ENCODE results near the gene HIF1AN. TPM values are rescaled to one million over a fixed set of nuclear protein-coding genes. Genes with fewer than 3 reads are reported as not detected.

HIF1AN gene
- total RNA-seq, 2 donors from 2014 or later: 7.3 to 9.9 TPM

GRCh38 chr10:100586959-100587358, 51.2 kb downstream of the HIF1AN start:
- DNase-seq (no peak), ATAC-seq (no peak)
- intact Hi-C loops (cut with DNase I): no loop called here
- Histone ChIP-seq H3K9me3 (no peaks in the 10 kb centered on the region), H3K36me3 (replicated peaks in 1 of 2; ENCODE audit: insufficient read depth in 1 of 2, low read depth in 2 of 2) (no peaks in the 10 kb centered on the region), H3K4me1 (no peaks in the 10 kb centered on the region), H3K27me3 (no peaks in the 10 kb centered on the region), H3K27ac (no peak overlapping the region), H3K4me3 (no peak overlapping the region)
- WGBS, 2 donors: 26 to 43% methylated on average over 1 of the region's 1 CpG
- TF ChIP-seq, protein P1, sequence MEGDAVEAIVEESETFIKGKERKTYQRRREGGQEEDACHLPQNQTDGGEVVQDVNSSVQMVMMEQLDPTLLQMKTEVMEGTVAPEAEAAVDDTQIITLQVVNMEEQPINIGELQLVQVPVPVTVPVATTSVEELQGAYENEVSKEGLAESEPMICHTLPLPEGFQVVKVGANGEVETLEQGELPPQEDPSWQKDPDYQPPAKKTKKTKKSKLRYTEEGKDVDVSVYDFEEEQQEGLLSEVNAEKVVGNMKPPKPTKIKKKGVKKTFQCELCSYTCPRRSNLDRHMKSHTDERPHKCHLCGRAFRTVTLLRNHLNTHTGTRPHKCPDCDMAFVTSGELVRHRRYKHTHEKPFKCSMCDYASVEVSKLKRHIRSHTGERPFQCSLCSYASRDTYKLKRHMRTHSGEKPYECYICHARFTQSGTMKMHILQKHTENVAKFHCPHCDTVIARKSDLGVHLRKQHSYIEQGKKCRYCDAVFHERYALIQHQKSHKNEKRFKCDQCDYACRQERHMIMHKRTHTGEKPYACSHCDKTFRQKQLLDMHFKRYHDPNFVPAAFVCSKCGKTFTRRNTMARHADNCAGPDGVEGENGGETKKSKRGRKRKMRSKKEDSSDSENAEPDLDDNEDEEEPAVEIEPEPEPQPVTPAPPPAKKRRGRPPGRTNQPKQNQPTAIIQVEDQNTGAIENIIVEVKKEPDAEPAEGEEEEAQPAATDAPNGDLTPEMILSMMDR (IDR thresholded peaks at IDR 0.05): no peak
- no peak for TF ChIP-seq POLR2A (IDR thresholded peaks at IDR 0.05)

GRCh38 chr10:100598166-100598565, 62.4 kb downstream of the HIF1AN start:
- no peak for DNase-seq
- TF ChIP-seq, protein P1 (IDR thresholded peaks at IDR 0.05): no peak
- no peak for TF ChIP-seq POLR2A (IDR thresholded peaks at IDR 0.05)
- intact Hi-C loops (cut with DNase I): no loop called here

GRCh38 chr10:100600218-100600617, 64.5 kb downstream of the HIF1AN start:
- ATAC-seq: no peak
- TF ChIP-seq, protein P1 (IDR thresholded peaks at IDR 0.05): no peak
- TF ChIP-seq POLR2A (IDR thresholded peaks at IDR 0.05): no peak
- no peaks in the 10 kb centered on the region for H3K27me3 ChIP-seq

More at GRCh38 chr10:100598166-100598565, 62.4 kb downstream of the HIF1AN start:
- no peaks in the 10 kb centered on the region for H3K36me3 ChIP-seq (replicated peaks in 1 of 2; ENCODE audit: insufficient read depth in 1 of 2, low read depth in 2 of 2)
- H3K27me3 ChIP-seq: no peaks in the 10 kb centered on the region
- H3K27ac ChIP-seq: no peak overlapping the region
- H3K9me3 ChIP-seq: no peaks in the 10 kb centered on the region
- no peaks in the 10 kb centered on the region for H3K4me1 ChIP-seq
- H3K4me3 ChIP-seq: no peak overlapping the region
- ATAC-seq: no peak

DNA sequence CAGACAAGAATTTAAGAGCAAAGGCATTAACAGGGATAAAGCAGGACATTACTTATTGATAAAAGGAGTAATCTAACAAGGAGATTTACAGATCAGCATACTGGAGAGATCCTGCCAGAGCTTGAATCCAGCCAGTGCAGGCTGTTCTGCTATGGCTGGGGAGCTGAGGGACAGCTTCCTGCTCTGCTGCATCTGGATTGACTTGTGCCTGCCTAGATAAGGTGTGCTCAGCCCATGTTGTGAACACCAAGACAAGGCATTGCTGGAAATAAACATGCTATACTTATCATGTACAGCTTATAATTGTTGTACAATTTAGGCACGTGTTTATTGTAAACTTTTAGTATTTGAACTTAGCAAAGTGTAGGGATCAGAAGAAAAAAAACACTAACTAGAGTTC, 71.7 kb downstream of the HIF1AN start:
- H3K27ac ChIP-seq: no peak overlapping the region
- no peak for ATAC-seq
- intact Hi-C loops (cut with DNase I): no loop called here
- TF ChIP-seq, protein P1 (IDR thresholded peaks at IDR 0.05): no peak
- no peak for TF ChIP-seq POLR2A (IDR thresholded peaks at IDR 0.05)
- peaks cover 0 to 5% of the 10 kb centered on the region in 2 donors for H3K27me3 ChIP-seq
- H3K4me3 ChIP-seq: no peak overlapping the region
- H3K9me3 ChIP-seq: no peaks in the 10 kb centered on the region
- 18 to 22% methylated on average over 1 of the region's 1 CpG for WGBS, 2 donors
- peak in 2 of 4 donors; percentile 8 to 24 for DNase-seq
- peaks cover 8% of the 10 kb centered on the region for H3K4me1 ChIP-seq
- no peaks in the 10 kb centered on the region for H3K36me3 ChIP-seq (replicated peaks in 1 of 2; ENCODE audit: insufficient read depth in 1 of 2, low read depth in 2 of 2)

More at GRCh38 chr10:100600218-100600617, 64.5 kb downstream of the HIF1AN start:
- no peak for DNase-seq
- no peaks in the 10 kb centered on the region for H3K36me3 ChIP-seq (replicated peaks in 1 of 2; ENCODE audit: insufficient read depth in 1 of 2, low read depth in 2 of 2)
- no peak overlapping the region for H3K4me3 ChIP-seq
- WGBS, 2 donors: 72 to 73% methylated on average over 4 of the region's 4 CpGs
- H3K27ac ChIP-seq: no peak overlapping the region
- intact Hi-C loops (cut with DNase I): no loop called here
- no peaks in the 10 kb centered on the region for H3K9me3 ChIP-seq
- no peaks in the 10 kb centered on the region for H3K4me1 ChIP-seq

Other genes starting within 250 kb of the HIF1AN start
- gene BLOC1S2, start 249.3 kb upstream of the HIF1AN start, total RNA-seq: 10 to 100 TPM in 1 of 2 donors, 1 to 10 TPM in 1; 4.3 to 16.1 TPM
- gene PKD2L1, start 205.7 kb upstream of the HIF1AN start, total RNA-seq: not detected
- gene SCD, start 188.7 kb upstream of the HIF1AN start, total RNA-seq: 100 to 1,000 TPM in 1 of 2 donors, 10 to 100 TPM in 1; 14.3 to 128 TPM
- not detected for gene WNT8B, start 72.9 kb upstream of the HIF1AN start, total RNA-seq
- 1 to 10 TPM; 4.3 to 6.5 TPM for gene SEC31B, start 16.1 kb upstream of the HIF1AN start, total RNA-seq
- 10 to 100 TPM; 77.8 to 84.1 TPM for gene NDUFB8, start 6.1 kb upstream of the HIF1AN start, total RNA-seq
- under 1 TPM in 1 of 2 donors, not detected in 1; under 0.01 TPM for gene PAX2, start 209.6 kb downstream of the HIF1AN start, total RNA-seq